Measurements from ENCODE around the gene CLEC9A.

Gene CLEC9A

GRCh38 chr12:10102322-10102721 lies 71.8 kb downstream of the CLEC9A start:
- no peak for ATAC-seq
- TF ChIP-seq ISL1 (CRISPR knock-in tag; IDR thresholded peaks at IDR 0.05) (no peak), ZFP30 (CRISPR knock-in tag; IDR thresholded peaks at IDR 0.05) (no peak), ZFP3 (CRISPR knock-in tag; IDR thresholded peaks at IDR 0.05) (no peak), ZNF8 (CRISPR knock-in tag; IDR thresholded peaks at IDR 0.05) (no peak), RARB (CRISPR knock-in tag; IDR thresholded peaks at IDR 0.05) (no peak), CSDC2 (CRISPR knock-in tag; IDR thresholded peaks at IDR 0.05) (no peak), ESRRG (CRISPR knock-in tag; IDR thresholded peaks at IDR 0.05) (no peak), SNAI2 (CRISPR knock-in tag; IDR thresholded peaks at IDR 0.05) (no peak), GLIS3 (CRISPR knock-in tag; IDR thresholded peaks at IDR 0.05) (no peak)
- TF ChIP-seq, protein P1, sequence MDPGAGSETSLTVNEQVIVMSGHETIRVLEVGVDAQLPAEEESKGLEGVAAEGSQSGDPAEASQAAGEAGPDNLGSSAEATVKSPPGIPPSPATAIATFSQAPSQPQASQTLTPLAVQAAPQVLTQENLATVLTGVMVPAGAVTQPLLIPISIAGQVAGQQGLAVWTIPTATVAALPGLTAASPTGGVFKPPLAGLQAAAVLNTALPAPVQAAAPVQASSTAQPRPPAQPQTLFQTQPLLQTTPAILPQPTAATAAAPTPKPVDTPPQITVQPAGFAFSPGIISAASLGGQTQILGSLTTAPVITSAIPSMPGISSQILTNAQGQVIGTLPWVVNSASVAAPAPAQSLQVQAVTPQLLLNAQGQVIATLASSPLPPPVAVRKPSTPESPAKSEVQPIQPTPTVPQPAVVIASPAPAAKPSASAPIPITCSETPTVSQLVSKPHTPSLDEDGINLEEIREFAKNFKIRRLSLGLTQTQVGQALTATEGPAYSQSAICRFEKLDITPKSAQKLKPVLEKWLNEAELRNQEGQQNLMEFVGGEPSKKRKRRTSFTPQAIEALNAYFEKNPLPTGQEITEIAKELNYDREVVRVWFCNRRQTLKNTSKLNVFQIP (CRISPR knock-in tag; IDR thresholded peaks at IDR 0.05; ENCODE audit: borderline replicate concordance, low read depth) = no peak

- ATAC-seq = no peak
- TF ChIP-seq ESRRG (CRISPR knock-in tag; IDR thresholded peaks at IDR 0.05) = no peak
- TF ChIP-seq ZC3H10 (CRISPR knock-in tag; IDR thresholded peaks at IDR 0.05) = no peak
- TF ChIP-seq BACH2 (CRISPR knock-in tag; IDR thresholded peaks at IDR 0.05; ENCODE audit: borderline replicate concordance) = no peak
- TF ChIP-seq TOX (CRISPR knock-in tag; IDR thresholded peaks at IDR 0.05; ENCODE audit: borderline replicate concordance) = no peak
- no peak for TF ChIP-seq ARNTL (CRISPR knock-in tag; IDR thresholded peaks at IDR 0.05; ENCODE audit: borderline replicate concordance, low read depth)
- TF ChIP-seq, protein P2, sequence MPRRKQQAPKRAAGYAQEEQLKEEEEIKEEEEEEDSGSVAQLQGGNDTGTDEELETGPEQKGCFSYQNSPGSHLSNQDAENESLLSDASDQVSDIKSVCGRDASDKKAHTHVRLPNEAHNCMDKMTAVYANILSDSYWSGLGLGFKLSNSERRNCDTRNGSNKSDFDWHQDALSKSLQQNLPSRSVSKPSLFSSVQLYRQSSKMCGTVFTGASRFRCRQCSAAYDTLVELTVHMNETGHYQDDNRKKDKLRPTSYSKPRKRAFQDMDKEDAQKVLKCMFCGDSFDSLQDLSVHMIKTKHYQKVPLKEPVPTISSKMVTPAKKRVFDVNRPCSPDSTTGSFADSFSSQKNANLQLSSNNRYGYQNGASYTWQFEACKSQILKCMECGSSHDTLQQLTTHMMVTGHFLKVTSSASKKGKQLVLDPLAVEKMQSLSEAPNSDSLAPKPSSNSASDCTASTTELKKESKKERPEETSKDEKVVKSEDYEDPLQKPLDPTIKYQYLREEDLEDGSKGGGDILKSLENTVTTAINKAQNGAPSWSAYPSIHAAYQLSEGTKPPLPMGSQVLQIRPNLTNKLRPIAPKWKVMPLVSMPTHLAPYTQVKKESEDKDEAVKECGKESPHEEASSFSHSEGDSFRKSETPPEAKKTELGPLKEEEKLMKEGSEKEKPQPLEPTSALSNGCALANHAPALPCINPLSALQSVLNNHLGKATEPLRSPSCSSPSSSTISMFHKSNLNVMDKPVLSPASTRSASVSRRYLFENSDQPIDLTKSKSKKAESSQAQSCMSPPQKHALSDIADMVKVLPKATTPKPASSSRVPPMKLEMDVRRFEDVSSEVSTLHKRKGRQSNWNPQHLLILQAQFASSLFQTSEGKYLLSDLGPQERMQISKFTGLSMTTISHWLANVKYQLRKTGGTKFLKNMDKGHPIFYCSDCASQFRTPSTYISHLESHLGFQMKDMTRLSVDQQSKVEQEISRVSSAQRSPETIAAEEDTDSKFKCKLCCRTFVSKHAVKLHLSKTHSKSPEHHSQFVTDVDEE (CRISPR knock-in tag; IDR thresholded peaks at IDR 0.05) = no peak
- no peak for TF ChIP-seq SNAI2 (CRISPR knock-in tag; IDR thresholded peaks at IDR 0.05)
- no peak for TF ChIP-seq PPARA (CRISPR knock-in tag; IDR thresholded peaks at IDR 0.05; ENCODE audit: borderline replicate concordance)
Observed at GRCh38 chr12:10110256-10110844, 79.9 kb downstream of the CLEC9A start.

- ATAC-seq = no peak
Observed at GRCh38 chr12:10111451-10111850, 81.0 kb downstream of the CLEC9A start.

GRCh38 chr12:10113075-10113474 lies 82.6 kb downstream of the CLEC9A start:
- TF ChIP-seq PPARA (CRISPR knock-in tag; IDR thresholded peaks at IDR 0.05; ENCODE audit: borderline replicate concordance) (no peak), RARB (CRISPR knock-in tag; IDR thresholded peaks at IDR 0.05) (no peak), ZFP3 (CRISPR knock-in tag; IDR thresholded peaks at IDR 0.05) (no peak), ARNTL (CRISPR knock-in tag; IDR thresholded peaks at IDR 0.05; ENCODE audit: borderline replicate concordance, low read depth) (no peak)
- TF ChIP-seq, protein P1 (CRISPR knock-in tag; IDR thresholded peaks at IDR 0.05; ENCODE audit: borderline replicate concordance, low read depth) = no peak
- ATAC-seq = no peak

More at GRCh38 chr12:10111451-10111850, 81.0 kb downstream of the CLEC9A start:
- no peak for TF ChIP-seq OSR1 (CRISPR knock-in tag; IDR thresholded peaks at IDR 0.05)

DNA sequence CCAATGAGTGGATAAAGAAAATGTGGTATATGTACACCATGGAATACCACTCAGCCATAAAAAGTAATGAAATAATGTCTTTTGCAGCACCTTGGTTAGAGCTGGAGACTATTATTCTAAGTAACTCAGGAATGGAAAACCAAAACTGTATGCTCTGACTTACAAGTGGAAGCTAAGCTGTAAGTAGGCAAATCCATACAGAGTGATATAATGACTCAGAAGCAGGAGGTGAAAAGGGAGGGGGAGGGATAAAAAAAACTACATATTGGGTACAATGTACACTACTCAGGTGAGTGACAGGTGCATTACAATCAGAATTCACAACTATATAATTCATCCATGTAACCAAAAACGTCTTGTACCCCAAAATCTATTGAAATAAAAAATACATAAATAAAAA lies 83.4 kb downstream of the CLEC9A start:
- TF ChIP-seq GLIS3 (CRISPR knock-in tag; IDR thresholded peaks at IDR 0.05) (no peak), SNAI2 (CRISPR knock-in tag; IDR thresholded peaks at IDR 0.05) (no peak), RARB (CRISPR knock-in tag; IDR thresholded peaks at IDR 0.05) (no peak), ZC3H10 (CRISPR knock-in tag; IDR thresholded peaks at IDR 0.05) (no peak), ZFP3 (CRISPR knock-in tag; IDR thresholded peaks at IDR 0.05) (no peak), PPARA (CRISPR knock-in tag; IDR thresholded peaks at IDR 0.05; ENCODE audit: borderline replicate concordance) (no peak), ARNTL (CRISPR knock-in tag; IDR thresholded peaks at IDR 0.05; ENCODE audit: borderline replicate concordance, low read depth) (no peak), ISL1 (CRISPR knock-in tag; IDR thresholded peaks at IDR 0.05) (no peak), ZFP30 (CRISPR knock-in tag; IDR thresholded peaks at IDR 0.05) (no peak), TOX (CRISPR knock-in tag; IDR thresholded peaks at IDR 0.05; ENCODE audit: borderline replicate concordance) (no peak), PATZ1 (CRISPR knock-in tag; IDR thresholded peaks at IDR 0.05; ENCODE audit: borderline replicate concordance) (no peak), BACH2 (CRISPR knock-in tag; IDR thresholded peaks at IDR 0.05; ENCODE audit: borderline replicate concordance) (no peak)
- no peak for ATAC-seq
